GM18508 (cell line): Measurements from ENCODE around the gene DLGAP1.

ENCODE experiments used
- ATAC-seq: cut with Tn5 transposase; IDR thresholded peaks from one replicate; pipeline ENCODE4 v1.9.1; 2021; ENCODE audit warnings: moderate number of reproducible peaks; ENCODE audit not compliant: insufficient read depth, unreplicated experiment

The DLGAP1 gene

DNA sequence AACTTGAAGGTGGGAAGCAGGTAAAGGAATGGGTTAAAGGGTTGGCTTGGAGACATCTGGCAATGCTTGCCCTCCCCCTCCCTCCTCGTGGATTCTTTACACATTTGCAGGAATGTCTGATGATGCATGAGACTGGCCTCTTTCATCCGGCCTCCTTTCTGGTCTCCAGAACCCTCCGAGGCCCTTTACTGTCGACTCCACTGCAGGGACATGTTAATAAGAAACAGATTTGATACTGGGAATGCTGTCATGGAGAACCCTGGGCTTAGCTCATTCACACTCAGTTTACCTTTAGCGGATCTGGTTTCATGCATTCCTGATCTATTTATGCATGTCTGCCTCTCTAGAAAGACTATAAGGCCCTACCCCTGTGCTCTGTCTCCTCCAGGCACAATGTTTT is 766.4 kb downstream of the DLGAP1 start:
- no peak for ATAC-seq

DNA sequence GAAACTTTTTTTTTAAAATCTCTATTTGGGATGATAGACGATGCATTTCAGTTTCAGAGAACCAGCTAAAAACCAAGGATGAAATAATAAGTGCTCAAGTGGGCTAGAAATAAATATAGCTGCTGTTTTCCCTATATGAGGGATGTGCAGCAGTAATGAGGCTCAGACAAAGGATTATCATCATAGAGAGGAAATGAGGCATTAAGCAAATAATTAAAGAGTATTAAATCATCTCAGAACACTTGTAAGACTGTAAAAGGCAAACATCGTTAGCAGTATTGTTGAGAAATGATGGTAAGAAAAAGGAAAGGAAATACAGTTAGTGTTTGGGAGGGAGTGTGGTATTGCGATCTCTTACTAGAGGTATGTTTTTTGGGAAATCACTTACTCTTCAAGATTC is 771.6 kb downstream of the DLGAP1 start:
- ATAC-seq: no peak

DNA sequence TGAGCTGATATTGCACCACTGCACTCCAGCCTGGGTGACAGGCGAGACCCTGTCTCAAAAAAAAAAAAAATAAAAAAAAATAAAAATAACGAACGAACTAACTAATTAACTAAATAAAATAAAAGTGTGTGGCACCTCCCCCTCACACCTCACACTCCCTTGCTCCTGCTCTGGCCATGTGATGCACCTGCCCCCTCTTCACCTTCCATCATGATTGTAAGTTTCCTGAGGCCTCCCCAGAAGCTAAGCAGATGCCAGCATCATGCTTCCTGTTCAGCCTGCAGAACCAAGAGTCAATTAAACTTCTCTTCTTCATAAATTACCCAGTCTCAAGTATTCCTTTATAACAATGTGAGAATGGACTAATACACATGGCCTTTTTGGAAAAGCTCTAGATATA is 773.0 kb downstream of the DLGAP1 start:
- no peak for ATAC-seq

DNA sequence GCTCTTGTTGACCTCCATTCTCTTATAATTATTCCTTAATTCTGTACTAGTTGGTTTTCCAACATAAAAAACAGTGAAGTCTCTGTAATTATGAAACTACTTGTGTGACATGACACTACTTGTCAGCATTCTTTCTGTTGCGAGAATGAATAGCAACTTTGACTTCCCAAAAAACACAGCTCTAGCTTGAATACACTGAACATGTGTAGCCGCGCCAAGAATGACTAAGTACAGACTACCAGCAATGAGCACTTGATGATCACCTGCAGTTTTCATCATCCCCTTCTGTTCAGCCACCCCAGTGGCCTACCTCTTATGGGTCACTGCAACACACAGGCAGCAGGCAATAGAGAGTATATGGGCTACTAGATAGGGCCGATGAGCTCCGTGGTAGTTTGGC is 775.9 kb downstream of the DLGAP1 start:
- ATAC-seq: no peak

DNA sequence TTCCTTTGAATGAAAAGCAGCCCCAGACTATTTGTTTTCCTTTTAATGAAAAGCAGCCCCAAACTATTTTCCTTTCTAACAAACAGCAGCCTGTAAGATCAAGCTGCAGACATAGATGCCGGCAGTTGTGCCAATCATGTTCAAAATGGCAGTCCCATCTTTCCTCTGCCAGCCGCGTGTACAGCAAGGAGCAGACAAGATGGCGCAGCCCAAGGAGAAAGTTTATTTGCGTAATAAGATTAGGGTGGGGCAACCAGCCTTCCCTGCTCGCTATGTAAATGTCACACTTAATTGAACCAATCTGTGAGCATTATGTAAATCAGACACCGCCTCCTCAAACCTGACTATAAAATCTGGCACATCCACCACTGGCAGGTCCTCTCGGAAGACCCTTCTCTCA is 779.1 kb downstream of the DLGAP1 start:
- no peak for ATAC-seq

DNA sequence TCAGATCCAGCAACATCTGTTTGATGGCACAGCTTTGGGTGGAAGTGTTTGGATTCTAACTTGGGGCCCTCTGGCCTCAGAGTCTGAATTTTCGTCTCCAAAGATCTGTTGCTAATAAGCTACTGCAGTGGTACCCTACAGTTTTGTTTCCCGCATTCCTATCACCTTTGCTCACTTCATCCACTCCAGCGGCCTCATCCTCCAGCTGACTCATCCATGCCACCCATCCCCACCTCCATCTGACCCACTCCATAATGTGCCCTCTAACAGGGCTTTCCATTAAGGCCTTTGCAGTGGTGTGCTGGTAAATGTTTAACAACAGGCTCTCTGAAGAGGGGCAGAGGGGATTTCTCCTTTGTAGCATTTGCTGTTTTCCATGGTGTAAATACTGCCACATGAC is 779.7 kb downstream of the DLGAP1 start:
- no peak for ATAC-seq

DNA sequence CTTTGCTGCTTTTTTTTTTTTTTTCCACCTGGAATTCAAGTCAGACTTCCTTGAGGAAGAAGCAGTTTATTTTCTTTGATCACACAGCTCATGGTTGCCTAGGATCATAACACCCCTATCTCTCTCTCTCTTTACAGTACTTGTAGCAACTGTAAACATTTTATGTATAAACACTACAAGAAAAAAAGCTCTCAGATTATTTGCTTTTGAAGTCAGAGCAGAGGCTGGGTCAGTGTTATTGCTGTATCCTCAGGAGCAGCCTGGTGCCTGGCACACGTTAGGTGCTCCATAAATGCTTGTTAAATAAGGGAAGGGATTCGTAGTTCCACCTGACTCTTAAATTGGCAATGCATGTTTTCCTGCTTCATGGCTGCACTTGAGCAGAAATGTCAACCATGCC is 783.9 kb downstream of the DLGAP1 start:
- no peak for ATAC-seq

DNA sequence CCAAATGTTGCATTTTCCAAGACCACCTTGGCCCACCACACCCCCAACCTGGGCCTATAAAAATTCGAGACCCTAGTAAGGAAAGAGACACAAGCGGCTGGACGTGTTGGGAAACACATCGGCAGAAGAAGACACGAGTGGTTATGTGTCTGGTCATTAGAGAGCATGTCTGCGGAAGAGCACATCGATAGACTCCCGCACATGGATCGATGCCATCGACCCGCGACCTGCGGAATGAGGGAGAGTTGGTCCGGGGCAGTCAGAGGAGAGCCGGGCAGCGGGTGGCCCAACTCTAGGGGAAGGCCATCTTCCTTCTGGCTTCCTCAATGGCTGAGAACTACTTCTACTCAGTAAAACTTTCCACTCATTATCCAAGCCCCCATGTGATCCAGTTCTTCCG is 785.7 kb downstream of the DLGAP1 start:
- no peak for ATAC-seq

DNA sequence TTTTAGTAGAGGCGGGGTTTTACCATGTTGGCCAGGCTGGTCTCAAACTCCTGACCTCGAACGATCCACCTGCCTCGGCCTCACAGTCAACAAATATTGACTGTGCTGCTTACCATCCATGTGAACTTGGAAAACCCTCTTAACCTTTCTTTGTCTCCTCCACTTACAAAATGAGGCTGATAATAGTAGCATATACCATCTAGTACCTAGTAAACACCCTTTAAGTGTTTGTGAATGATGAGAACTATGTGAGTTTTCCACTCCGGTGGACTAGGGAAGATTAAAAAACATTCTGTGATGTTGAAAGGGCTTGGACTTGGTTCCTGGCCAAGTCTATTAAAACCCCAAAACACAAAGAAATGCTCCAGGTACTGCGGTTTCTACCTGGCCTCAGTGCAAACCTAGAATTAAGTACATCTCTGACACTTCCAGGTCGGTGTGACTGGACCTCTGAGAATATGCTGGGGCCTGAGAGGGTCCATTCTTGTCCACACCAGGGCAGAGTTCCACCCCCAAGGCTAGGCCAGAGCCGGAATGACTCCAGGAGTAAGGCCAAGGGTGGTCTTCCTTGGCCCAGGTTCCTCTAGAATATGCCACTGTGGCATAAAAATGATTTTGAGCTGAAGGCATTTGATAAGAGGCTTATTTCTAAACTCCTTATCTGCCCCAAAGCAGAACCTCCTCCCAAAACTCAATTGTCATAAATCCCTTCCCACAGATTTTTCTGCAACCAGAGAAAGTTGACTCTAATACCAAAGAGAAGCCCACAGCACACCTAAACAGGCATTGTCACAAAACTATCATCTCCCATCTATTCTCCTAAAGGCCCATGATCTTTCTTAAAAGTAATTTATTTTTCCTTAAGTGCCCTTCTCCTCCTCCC is 787.6 kb downstream of the DLGAP1 start:
- no peak for ATAC-seq

DNA sequence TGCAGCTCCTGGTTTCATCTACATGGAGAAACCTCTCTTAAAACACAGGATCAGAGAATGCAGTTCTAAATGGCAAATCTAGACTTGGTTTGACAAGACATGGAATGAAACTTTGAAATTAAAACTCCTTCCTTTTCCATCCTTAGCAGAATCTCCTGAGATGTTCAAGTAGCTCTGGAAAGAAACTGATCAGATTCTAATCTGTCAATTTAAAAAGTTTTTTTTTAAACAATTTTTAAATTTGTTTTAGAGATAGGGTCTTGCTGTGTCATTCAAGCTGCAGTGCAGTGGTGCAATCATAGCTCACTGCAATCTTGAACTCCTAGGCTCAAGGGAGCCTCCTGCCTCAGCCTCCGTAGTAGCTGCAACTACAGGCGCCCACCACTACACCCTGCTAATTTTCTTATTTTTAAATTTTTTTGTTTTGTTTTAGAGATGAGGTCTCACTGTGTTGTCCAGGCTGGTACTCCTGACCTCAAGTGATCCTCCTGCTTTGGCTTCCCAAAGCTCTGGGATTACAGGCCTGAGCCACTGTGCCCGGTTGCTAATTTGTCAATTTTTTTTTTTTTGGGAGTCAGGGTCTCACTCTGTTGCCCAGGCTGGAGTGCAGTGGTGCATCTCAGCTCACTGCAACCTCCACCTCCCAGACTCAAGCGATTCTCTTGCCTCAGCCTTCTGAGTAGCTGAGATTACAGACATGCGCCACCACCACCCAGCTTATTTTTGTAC is 788.4 kb downstream of the DLGAP1 start:
- no peak for ATAC-seq

DNA sequence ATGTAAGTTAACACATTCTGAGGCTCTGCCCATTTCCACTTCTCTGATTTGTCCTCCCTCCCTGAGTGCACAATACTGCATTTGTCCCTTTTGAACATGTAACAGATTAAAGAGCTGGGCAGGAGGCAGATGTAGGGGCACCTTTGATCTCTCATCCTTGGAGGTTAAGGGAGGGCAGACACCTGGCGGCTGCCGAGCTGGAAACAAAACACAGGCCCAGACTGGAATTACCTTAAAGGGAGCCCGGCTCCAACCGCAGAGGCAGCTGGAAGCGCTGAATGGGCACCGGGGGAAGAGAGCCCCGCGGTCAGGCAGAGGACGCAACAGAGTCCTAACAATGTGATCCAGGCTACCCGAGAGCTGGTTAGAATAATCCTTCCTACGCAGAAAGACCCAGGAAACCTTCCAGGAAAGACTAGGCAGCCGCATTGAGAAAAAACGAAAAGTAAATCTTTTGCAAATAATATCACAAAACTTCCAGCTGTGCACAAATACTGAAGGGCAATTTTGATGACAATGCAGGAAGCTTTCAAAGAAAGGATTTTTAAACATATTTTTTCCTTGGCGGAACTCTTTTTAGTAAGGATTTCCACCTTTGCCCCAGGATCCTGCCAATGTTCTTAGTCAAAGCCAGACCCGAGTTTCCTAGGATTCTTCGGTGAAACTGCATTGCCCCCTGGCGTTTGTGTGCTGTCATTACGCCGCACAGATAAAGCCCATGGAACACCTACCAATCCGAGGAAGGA is 789.2 kb downstream of the DLGAP1 start:
- ATAC-seq: no peak

DNA sequence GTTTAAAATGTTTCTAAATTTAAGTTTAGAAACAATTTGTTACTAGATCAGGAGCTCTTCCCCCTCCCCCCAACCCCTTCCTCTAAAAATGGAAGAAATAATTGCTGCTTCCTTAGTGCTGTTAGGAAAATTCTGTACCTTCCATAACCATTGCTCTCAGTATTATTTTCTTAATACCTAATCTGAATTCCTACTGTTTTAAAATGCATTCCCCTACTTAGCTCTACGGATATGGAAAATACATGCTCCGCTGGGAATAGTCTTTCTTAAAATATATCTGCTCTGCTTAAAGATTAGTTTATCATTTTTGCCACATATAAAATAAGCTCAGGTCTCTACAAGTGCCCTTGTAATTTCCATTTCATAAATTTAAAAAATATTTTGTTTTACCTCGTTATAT is 789.9 kb downstream of the DLGAP1 start:
- ATAC-seq: no peak

DNA sequence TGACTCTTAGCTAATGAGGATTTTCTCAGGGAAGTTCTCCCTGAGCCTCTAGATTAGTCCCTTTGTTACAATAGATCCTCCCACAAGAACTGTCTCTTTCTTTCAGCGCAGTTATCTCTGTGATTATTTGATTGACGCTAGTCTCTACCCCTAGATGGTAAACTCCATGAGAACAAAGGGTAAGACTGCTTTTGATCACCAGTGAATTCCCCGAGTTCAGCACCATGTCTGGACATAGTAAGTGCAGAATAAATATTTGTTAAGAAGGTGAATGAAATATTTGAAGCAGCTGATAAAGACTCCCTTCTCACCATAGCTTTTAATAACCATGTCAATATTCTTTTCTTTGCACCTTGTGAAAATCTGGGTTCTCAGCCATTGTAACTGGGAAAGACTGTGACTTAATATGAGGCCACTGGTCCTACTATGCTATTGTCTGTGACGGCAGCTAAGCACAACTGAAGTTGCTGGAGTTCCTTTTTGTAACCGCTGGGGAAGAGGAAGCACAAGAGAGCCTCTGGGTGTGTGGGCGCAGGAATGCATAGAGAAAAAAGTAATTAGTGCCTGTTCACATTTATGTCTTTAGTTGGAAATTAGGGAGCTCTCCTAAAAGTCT is 790.4 kb downstream of the DLGAP1 start:
- ATAC-seq: no peak

DNA sequence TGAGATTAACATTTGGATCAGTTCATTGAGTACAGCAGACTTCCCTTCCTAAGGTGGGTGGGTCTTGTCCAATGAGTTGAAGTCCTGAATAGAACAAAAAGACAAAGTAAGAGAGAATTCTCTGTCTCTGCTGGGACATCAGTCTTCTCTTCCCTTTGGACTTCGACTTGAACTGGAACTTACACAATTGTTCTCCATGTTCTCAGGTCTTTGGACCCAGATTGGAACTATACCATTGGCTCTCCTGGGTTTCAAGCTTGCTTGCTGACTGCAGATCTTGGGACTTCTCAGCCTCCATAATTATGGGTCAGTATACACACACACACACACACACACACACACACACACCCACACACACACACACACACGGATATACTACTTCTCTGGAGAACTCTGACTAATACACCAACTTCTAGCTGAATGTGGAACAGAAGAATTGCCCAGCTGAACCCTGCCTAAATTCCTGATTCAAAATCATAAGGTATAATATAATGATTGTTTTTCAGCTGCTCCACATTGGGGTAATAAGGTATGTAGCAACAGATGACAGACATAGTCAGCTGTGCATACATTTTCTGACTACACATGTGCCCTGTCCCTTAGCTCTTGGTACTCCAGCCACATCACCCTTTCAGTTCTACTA is 791.1 kb downstream of the DLGAP1 start:
- no peak for ATAC-seq

DNA sequence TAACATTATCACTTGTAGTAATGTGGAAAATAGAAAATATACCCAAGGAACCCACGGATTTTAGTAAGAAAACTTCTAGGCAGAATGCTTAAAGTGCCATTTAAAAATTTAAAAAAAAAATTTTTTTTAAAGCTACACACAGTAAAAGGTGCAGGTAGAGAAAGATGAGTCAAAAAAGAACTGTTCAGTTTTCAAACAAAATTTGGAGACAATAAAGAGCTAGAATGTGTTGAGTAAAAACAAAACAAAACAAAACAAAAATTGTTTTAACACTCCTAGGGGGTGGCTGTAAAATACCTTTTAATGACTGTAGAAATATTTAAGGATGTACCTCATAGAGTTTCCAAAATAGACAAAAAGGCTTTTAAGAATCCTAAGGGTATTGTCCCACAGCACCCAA is 793.1 kb downstream of the DLGAP1 start:
- ATAC-seq: no peak

DNA sequence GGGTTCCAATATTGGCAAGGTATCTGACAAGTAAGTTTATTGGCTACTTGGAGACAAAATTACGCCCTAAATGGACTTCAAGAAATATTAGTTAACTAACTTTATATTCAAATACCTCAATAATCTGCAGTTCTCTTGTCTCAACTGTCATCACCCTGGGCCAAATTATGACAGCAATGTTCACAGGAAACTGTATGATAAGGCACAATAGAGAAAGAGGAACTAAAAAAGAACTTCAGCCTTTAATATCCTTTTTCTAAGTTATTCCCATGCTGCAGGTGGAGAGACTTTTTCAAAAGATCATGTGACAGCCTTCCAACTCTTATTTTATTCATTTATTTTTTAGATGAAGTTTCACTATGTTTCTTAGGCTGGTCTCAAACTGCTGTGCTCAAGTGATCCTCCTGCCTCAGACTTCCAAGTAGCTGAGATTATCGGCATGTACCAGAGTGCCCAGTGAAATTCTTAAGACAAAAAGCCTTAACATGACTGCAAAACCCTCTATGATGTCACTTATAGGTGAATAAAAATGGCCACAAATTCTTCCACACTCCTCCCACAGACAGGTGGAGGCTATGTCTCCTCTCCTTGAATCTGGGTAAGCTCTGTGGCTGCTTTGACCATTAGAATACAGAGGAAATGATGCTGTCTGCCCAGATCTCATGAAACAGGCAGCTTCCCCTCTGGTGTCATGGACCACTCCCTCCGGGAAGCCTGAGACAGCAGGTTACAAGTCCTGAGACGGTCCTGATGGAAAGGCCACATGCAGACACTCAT is 794.2 kb downstream of the DLGAP1 start:
- ATAC-seq: no peak

DNA sequence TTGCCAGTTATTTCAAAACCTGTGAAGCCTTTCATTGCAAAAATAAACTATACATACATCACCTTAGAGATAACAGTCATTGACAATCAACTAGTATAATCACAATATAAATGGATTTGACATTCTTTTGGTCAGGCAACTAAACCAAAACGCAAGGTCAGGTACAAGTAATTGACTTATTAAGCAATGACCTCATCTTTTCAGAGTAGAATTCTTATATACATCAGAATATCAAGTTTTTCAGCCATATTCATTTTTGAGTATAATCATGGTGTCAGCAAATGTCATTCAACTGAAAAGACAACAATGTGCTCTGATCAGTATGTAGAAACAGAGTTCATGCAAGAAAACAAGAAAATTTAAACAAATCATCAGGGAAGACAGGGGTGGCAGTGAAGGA is 796.6 kb downstream of the DLGAP1 start:
- no peak for ATAC-seq

DNA sequence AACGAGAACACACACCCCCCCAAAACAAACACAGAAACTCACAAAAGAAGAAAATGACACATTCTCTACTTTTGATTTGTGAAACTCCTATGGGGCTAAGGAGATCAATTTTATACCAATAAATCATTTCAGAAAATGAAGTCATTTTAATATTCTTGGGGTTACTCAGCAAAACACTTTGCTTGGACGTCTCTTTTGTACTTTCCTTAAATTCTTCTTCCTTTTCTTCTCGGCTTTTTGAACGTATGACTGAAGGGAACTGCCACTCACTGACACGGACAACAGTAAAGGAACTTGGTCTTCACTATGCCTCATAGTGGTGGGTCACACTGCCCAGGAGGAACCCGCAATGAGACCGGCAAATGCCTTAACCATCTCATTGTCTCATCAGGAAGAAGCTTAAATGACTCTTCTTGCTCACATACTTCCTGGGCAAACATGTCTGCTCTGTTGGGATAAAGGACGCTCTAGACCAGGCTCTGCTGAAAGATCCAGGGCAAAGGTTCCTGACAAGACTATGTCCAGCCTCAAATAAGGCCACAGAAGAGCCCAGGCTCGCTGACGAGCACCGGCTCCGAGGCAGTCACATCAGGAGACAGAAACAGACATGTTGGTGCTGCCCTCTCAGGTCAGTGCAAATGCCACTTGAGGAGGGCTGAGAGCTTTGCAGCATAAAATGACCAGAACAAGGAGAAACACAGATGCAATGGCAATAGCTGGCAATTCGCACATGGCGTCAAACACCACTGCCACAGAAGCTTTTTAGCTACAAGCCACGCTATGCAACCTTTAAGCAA is 799.7 kb downstream of the DLGAP1 start:
- no peak for ATAC-seq
